GM18907 (cell line): ENCODE results near the gene CENPK.
"Not testable (repeated sequence)": the region's sequence is repeated elsewhere in the genome, so short reads cannot be mapped to it uniquely, and the experiment has no call there.

Source experiments
- ATAC-seq: cut with Tn5 transposase; IDR thresholded peaks from one replicate; pipeline ENCODE4 v1.9.1; 2021; ENCODE audit warnings: mild to moderate bottlenecking, moderate library complexity; ENCODE audit not compliant: unreplicated experiment

The CENPK gene

GRCh38 chr5:65508978-65509377, 54.0 kb downstream of the CENPK start:
- no peak for ATAC-seq

- ATAC-seq: no peak
These were observed 56.0 kb downstream of the CENPK start for GRCh38 chr5:65506961-65507360.

GRCh38 chr5:65489119-65489518, 73.8 kb downstream of the CENPK start:
- no peak for ATAC-seq

- ATAC-seq: not testable (repeated sequence)
These were observed 74.8 kb downstream of the CENPK start for GRCh38 chr5:65488038-65488687.

- ATAC-seq: not testable (repeated sequence)
These were observed 76.2 kb downstream of the CENPK start for GRCh38 chr5:65486803-65487202.

GRCh38 chr5:65485405-65485804, 77.6 kb downstream of the CENPK start:
- ATAC-seq: no peak

GRCh38 chr5:65483546-65484346, 79.2 kb downstream of the CENPK start:
- ATAC-seq: peak; percentile 65

GRCh38 chr5:65482736-65483545, 80.0 kb downstream of the CENPK start:
- ATAC-seq: no peak

- peak; percentile 4 for ATAC-seq
These were observed 80.7 kb downstream of the CENPK start for GRCh38 chr5:65482296-65482735.

- peak; percentile 88 for ATAC-seq
These were observed 81.2 kb downstream of the CENPK start, which contains the start of gene ADAMTS6 for GRCh38 chr5:65481635-65482295. ADAMTS6 (minus strand) TSS chr5:65481920; CDS start chr5:65473673, 8,247 bp downstream.

GRCh38 chr5:65481171-65481581, 81.8 kb downstream of the CENPK start:
- ATAC-seq: peak; percentile 25

- peak; percentile 40 for ATAC-seq
These were observed 82.6 kb downstream of the CENPK start for GRCh38 chr5:65480306-65480865.

GRCh38 chr5:65479527-65479926, 83.4 kb downstream of the CENPK start:
- ATAC-seq: no peak

- no peak for ATAC-seq
These were observed 84.6 kb downstream of the CENPK start for GRCh38 chr5:65478336-65478735.

- no peak for ATAC-seq
These were observed 87.1 kb downstream of the CENPK start for GRCh38 chr5:65475895-65476294.

- ATAC-seq: no peak
These were observed 87.6 kb downstream of the CENPK start for GRCh38 chr5:65475336-65475735.

- no peak for ATAC-seq
These were observed 88.7 kb downstream of the CENPK start for GRCh38 chr5:65474130-65474711.

GRCh38 chr5:65468633-65469032, 94.3 kb downstream of the CENPK start:
- no peak for ATAC-seq
